OCI-M2 (cell line): ENCODE measurements around the gene CCDC88A.

Source experiments
- DNase-seq: peaks from one replicate; lab custom pipeline; 2025; ENCODE audit not compliant: unreplicated experiment; lab: John Stamatoyannopoulos, UW

CCDC88A gene

DNA sequence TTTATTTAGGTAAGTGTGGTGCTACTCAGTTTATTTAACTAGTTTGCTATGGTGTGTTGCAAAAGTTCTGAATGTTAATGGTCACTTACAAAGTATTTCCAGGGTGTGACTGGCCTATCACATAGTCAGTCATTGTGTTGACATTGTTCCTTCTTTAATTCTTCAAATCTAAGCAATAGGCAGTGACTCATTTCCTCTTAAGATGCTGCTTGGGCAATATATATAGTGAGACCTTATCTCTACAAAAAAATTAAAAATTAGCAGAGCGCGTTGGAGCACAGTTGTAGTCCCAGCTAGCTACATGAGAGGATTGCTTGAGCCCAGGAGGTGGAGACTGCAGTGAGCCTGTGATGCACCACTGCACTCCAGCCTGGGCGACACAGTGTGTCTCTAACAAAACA, 5.8 kb upstream of the CCDC88A start:
- no peak for DNase-seq

- no peak for DNase-seq
These were observed 3.4 kb upstream of the CCDC88A start for GRCh38 chr2:55422876-55423665.

DNA sequence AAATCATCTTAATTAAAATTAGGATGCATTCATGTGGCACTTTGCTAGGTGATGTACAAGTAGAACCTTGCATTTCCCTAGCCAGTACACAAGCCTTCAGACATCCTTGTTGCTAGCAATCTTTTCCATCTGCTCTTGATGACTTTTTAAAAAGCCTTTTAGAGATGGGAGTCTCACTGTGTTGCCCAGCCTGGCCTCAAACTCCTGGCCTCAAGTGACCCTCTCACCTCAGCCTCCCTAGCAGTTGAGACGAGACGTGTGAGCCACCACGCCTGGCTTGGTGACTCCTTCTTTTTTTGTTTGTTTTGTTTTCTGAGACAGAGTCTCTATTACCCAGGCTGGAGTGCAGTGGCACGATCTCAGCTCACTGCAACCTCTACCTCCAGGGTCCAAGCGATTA, 1.7 kb upstream of the CCDC88A start:
- DNase-seq, result no peak

DNA sequence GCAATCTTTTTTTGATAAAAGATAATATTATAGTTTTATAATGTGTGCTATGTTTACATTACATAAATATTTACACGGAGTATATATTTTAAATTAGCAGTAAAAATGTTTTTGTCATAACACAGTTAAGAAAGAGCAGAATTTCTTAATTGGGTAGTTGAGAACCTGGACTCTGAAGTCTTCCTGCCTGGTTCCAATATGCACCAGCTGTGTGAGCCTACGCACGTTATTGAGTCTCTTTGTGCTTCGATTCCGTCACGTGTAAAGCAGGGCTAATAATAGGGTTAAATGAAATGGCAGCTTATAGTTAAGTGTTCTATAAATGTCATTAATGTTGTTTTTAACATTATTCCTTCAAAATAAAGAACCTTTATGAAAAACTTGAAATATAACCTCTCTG, 1.2 kb upstream of the CCDC88A start:
- DNase-seq, result no peak

- DNase-seq, result no peak
These were observed 726 bp upstream of the CCDC88A start for GRCh38 chr2:55420439-55420725.

- no peak for DNase-seq
These were observed 400 bp downstream of the CCDC88A start for GRCh38 chr2:55419233-55419678.

DNA sequence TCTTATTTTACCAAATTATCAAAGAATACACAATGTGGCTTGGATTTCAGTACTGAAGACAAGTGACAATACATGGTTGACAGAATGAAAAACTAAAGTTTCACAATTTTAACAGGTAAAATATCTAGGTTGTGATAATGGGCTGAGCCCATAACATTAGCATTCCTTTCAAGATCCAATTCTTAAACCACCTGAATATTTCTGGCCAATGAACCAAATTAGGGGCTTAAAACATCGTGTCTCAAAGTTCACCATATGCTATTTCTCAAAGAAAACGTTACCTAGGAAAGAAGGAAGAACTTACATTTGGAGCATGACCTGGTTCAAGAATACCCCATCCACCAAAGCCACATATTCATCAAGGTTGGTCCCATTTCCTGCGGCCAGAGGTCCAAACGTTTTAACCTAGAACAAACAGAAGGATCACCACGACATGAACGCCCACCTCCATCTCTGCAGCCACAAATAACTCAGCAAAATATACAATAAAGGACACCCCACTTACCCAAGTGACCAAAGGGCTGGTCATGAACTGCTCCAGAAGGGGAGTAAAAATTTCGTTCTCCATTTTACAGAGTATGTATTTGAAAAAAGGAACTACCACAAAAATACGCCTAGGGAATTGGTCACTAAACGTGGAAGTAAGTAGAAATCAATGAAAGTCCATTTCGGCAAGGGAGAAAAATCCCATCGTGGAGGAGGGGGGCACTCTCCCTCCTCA, 984 bp downstream of the CCDC88A start:
- no peak for DNase-seq

DNA sequence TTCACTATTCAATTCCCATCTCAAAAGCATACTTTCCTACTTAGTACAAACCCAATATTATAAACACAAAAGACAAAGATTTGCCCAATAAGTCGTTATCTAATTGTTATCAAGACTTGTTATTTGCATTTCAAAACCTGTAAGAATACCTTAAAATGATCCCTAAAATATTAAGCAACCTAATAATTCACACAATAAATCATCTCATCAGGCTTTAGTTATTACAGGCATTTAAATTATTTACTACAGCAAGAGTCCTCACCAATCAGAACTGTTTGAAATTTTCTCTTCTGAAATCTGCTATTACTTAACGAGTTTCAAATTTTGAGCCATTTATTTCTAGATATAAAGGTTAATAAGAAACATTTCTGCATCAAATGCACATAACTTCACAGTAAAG, 1.6 kb downstream of the CCDC88A start:
- no peak for DNase-seq

GRCh38 chr2:55416786-55417568, 2.7 kb downstream of the CCDC88A start:
- no peak for DNase-seq

GRCh38 chr2:55415300-55415699, 4.4 kb downstream of the CCDC88A start:
- DNase-seq, result no peak

- no peak for DNase-seq
These were observed 10.5 kb downstream of the CCDC88A start for GRCh38 chr2:55408918-55409868.

GRCh38 chr2:55408098-55408882, 11.4 kb downstream of the CCDC88A start:
- no peak for DNase-seq

- DNase-seq, result no peak
These were observed 14.5 kb downstream of the CCDC88A start for GRCh38 chr2:55405116-55405515.

DNA sequence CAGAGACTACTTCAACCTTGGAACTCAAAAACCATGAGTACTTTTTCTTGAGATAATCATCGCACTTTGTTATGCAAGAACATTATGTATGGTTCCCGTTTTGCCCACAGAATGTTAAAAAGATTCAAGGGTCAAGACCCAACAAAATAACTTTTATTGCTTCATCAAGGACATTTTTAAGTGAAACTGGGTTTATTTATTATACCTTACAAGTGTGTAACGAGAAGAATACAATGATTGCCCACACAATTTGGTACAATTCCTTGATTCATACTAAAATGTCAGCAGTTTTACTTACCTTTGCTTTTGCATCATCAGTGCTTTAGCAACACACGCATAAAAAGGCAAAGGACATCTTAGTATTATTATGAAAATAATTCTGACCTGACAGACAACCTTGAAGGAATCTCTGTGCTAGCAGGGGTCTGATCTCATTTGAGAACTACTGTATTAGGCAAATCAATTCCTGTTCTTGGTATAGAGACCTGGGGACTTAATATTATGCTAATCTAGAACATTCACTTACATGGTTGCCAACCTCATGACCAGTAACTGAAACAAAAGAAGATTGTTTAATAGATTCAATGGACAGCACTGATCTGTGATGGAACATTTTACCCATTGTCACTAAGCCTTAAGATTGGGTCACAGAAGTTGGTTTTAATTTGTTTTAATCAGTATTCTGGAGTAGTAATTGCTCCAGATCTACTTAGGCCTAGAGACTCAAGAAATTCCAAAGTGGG, 16.2 kb downstream of the CCDC88A start:
- no peak for DNase-seq

DNA sequence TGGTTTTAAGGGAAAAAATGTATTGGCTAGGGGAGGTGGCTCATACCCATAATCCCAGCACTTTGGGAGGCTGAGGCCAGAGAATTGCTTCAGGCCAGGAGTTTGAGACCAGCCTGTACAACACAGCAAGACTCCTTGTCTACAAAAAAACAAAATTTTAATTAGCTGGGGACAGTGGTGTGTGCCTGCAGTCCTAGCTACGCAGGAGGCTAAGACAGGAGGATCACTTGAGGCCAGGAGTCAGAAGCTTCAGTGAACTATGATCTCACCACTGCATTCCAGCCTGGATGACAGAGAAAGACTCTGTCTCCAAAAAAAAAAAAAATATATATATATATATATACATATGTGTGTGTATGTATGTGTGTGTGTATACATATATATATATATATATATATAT, 18.5 kb downstream of the CCDC88A start:
- DNase-seq, result no peak

DNA sequence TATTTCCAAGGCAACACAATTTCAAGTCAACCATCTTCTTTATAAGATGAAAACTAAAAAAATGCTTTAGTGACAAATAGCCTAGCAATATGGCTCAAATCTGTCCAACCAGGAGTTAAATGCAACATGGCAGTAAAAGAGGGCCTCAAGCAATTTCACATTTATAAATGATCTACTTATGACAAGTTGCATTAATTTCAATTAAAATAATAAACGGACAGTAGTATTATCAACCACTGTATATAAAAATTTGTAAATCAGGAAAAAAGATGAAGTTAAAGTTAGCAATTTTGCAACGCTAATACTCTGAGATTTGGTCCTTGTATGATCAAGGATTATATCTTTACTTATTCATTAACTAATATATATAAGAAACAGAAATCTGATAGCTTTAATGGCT, 19.3 kb downstream of the CCDC88A start:
- no peak for DNase-seq

DNA sequence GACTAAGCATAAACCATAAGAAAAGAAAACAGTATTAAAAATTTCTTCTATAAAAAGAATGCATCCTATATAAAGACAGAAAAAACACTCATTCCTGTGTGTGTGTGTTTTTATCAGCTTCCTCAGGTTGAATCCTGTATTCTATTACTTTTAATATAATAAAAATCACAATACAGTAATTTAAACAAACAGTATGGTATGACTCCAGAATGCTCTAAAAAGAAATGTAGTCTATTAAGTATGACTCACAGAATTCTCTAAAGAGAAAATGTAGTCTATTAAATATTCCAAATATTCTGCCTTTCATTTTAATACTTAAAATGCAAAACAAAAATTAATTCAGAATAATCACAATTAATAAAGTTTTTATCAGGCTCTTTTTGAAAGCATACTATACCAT, 19.8 kb downstream of the CCDC88A start:
- DNase-seq, result no peak

GRCh38 chr2:55395724-55396605, 23.7 kb downstream of the CCDC88A start:
- DNase-seq, result no peak
